ENCODE measurements around the gene KRTAP20-4.

- no peak for TF ChIP-seq CTCF (IDR thresholded peaks at IDR 0.05)
- no peak for TF ChIP-seq EZH2 (IDR thresholded peaks at IDR 0.05)
- no peak for TF ChIP-seq EZH2phosphoT487 (IDR thresholded peaks at IDR 0.05)
Measured at GRCh38 chr21:30590297-30590696, 30.1 kb upstream of the KRTAP20-4 start, which contains the start of gene KRTAP22-2.

All from neural progenitor cell (in vitro differentiated cells).